Activated CD8-positive, alpha-beta T cell treated with anti-CD3 and anti-CD28 coated beads for 36 hours (primary cell): ENCODE data around the gene RAD51B. TPM values are rescaled to one million over a fixed set of nuclear protein-coding genes. Genes with fewer than 3 reads are reported as not detected.

ENCODE experiments used
- ATAC-seq: fragments of 200-7000 bp; cut with Tn5 transposase; one replicate; pipeline ENCODE4 v1.10.0; 2021; ENCODE audit warnings: mild to moderate bottlenecking, moderate library complexity
- CTCF ChIA-PET: fragments of 350-600 bp; sonication (Branson Sonifier 250); formaldehyde crosslinking; loops from one replicate; lab custom pipeline; 2021; ENCODE audit warnings: antibody characterized with exemption; lab: Charles Lee
- POLR2A ChIA-PET: fragments of 350-600 bp; sonication (Branson Sonifier 250); formaldehyde crosslinking; loops from one replicate; lab custom pipeline; 2021; ENCODE audit warnings: antibody characterized with exemption; lab: Charles Lee
- DNase-seq: peaks from one replicate; pipeline ENCODE4 v3.0.0-alpha.2; 2020
- H3K27ac Mint-ChIP-seq: one replicate; pipeline ENCODE4 v1.8.0; 2021; ENCODE audit warnings: mild to moderate bottlenecking, mixed read lengths
- H3K27me3 Mint-ChIP-seq: one replicate; pipeline ENCODE4 v1.8.0; 2021; ENCODE audit warnings: mixed read lengths
- H3K36me3 Mint-ChIP-seq: one replicate; pipeline ENCODE4 v1.8.0; 2021; ENCODE audit warnings: low read depth, mixed read lengths
- H3K4me1 Mint-ChIP-seq: one replicate; pipeline ENCODE4 v1.8.0; 2021; ENCODE audit warnings: low read depth, mixed read lengths
- H3K4me3 Mint-ChIP-seq: one replicate; pipeline ENCODE4 v1.8.0; 2021; ENCODE audit warnings: mild to moderate bottlenecking, moderate library complexity, mixed read lengths
- H3K9me3 Mint-ChIP-seq: one replicate; pipeline ENCODE4 v1.8.0; 2021; ENCODE audit warnings: mixed read lengths
- CTCF ChIP-seq: fragments of 200-600 bp; IDR thresholded peaks from one replicate; pipeline ENCODE4 v1.8.0; 2022; ENCODE audit warnings: antibody characterized with exemption, mild to moderate bottlenecking
- intact Hi-C: fragments of 100-400 bp; cut with micrococcal nuclease; formaldehyde crosslinking; loops from one replicate; pipeline ENCODE4 v1.10.0; 2022
- total RNA-seq, 2 experiments: library from RNA; stranded (reverse); gene quantifications; one replicate each; pipeline ENCODE4 v1.2.3, GENCODE V29; 2021

The RAD51B gene
- total RNA-seq, 2 experiments from 2014 or later = 38.2 to 40.6 TPM

GRCh38 chr14:68409387-68409786 is 589.8 kb downstream of the RAD51B start:
- POLR2A ChIA-PET = interaction anchor here (0.7 kb wide), 1 partner anchor 146 kb away, joined by 4 read pairs; no protein-coding TSS in a partner anchor
- no peak overlapping the region for H3K4me3 Mint-ChIP-seq
- intact Hi-C loops = no loop called here

GRCh38 chr14:68412505-68413465 is 593.2 kb downstream of the RAD51B start:
- Mint-ChIP-seq H3K27ac (no peak overlapping the region), H3K36me3 (no peaks in the 10 kb centered on the region), H3K4me1 (peaks cover 13% of the 10 kb centered on the region), H3K4me3 (no peak overlapping the region), H3K9me3 (no peaks in the 10 kb centered on the region), H3K27me3 (no peaks in the 10 kb centered on the region)
- POLR2A ChIA-PET = no interaction called here
- no peak for ATAC-seq
- no peak for DNase-seq
- CTCF ChIA-PET = no interaction called here
- intact Hi-C loops = no loop called here
- no peak for TF ChIP-seq CTCF

More at GRCh38 chr14:68409387-68409786, 589.8 kb downstream of the RAD51B start:
- peaks cover 28% of the 10 kb centered on the region for H3K4me1 Mint-ChIP-seq
- H3K36me3 Mint-ChIP-seq = no peaks in the 10 kb centered on the region
- no peaks in the 10 kb centered on the region for H3K9me3 Mint-ChIP-seq
- ATAC-seq = no peak
- no peak overlapping the region for H3K27ac Mint-ChIP-seq
- no peaks in the 10 kb centered on the region for H3K27me3 Mint-ChIP-seq
- CTCF ChIA-PET = interaction anchor here (0.6 to 1.5 kb wide), 3 partner anchors 9 to 84 kb away, joined by 3 to 4 read pairs (median 3); no protein-coding TSS in a partner anchor
- DNase-seq = no peak
- TF ChIP-seq CTCF = no peak

- Mint-ChIP-seq H3K9me3 (no peaks in the 10 kb centered on the region), H3K36me3 (no peaks in the 10 kb centered on the region), H3K27ac (no peak overlapping the region), H3K4me3 (no peak overlapping the region), H3K27me3 (no peaks in the 10 kb centered on the region), H3K4me1 (peaks cover 10% of the 10 kb centered on the region)
- TF ChIP-seq CTCF = no peak
- intact Hi-C loops = no loop called here
- no peak for ATAC-seq
- CTCF ChIA-PET = no interaction called here
- POLR2A ChIA-PET = no interaction called here
- DNase-seq = no peak
Observed at GRCh38 chr14:68413509-68413908, 593.9 kb downstream of the RAD51B start.

GRCh38 chr14:68414121-68414520 is 594.5 kb downstream of the RAD51B start:
- Mint-ChIP-seq H3K36me3 (no peaks in the 10 kb centered on the region), H3K4me3 (no peak overlapping the region), H3K27ac (no peak overlapping the region), H3K27me3 (no peaks in the 10 kb centered on the region), H3K9me3 (no peaks in the 10 kb centered on the region), H3K4me1 (peaks cover 11% of the 10 kb centered on the region)
- DNase-seq (no peak), ATAC-seq (no peak)
- CTCF ChIA-PET = interaction anchor here (0.7 kb wide), 1 partner anchor 409 kb away, joined by 3 read pairs; no protein-coding TSS in a partner anchor
- intact Hi-C loops = no loop called here
- no peak for TF ChIP-seq CTCF
- POLR2A ChIA-PET = no interaction called here

- intact Hi-C loops = no loop called here
- Mint-ChIP-seq H3K4me3 (no peak overlapping the region), H3K9me3 (no peaks in the 10 kb centered on the region), H3K27ac (no peak overlapping the region), H3K27me3 (no peaks in the 10 kb centered on the region), H3K36me3 (peaks cover 2% of the 10 kb centered on the region), H3K4me1 (peaks cover 14% of the 10 kb centered on the region)
- ATAC-seq = no peak
- ChIA-PET CTCF (no interaction called here), POLR2A (interaction anchor here (0.9 kb wide), 1 partner anchor 434 kb away, joined by 3 read pairs; no protein-coding TSS in a partner anchor)
- DNase-seq = no peak
- TF ChIP-seq CTCF = no peak
Observed at GRCh38 chr14:68416171-68416570, 596.6 kb downstream of the RAD51B start.
